ENCODE results near the gene ZNF536. TPM values are rescaled to one million over a fixed set of nuclear protein-coding genes. Genes with fewer than 3 reads are reported as not detected.

Gene ZNF536
- total RNA-seq, 2 donors from 2014 or later = 0.29 to 0.56 TPM

- no peaks in the 10 kb centered on the region for H3K4me1 Mint-ChIP-seq (ENCODE audit: low read depth)
- H3K4me3 Mint-ChIP-seq = no peak overlapping the region
- H3K27me3 Mint-ChIP-seq (ENCODE audit: low read depth) = peaks cover 26% of the 10 kb centered on the region
- no peak for DNase-seq
- no peaks in the 10 kb centered on the region for H3K36me3 Mint-ChIP-seq (ENCODE audit: insufficient read depth in 2 of 2)
- no peak overlapping the region for H3K27ac Mint-ChIP-seq
- H3K9me3 Mint-ChIP-seq = no peaks in the 10 kb centered on the region
- no peak for ATAC-seq (replicated peaks in 1 of 2)
Measured at GRCh38 chr19:30361721-30362120, 10.5 kb upstream of the ZNF536 start.

- Mint-ChIP-seq H3K4me1 (ENCODE audit: low read depth) (no peaks in the 10 kb centered on the region), H3K27ac (no peak overlapping the region), H3K4me3 (no peak overlapping the region), H3K9me3 (no peaks in the 10 kb centered on the region), H3K36me3 (ENCODE audit: insufficient read depth in 2 of 2) (no peaks in the 10 kb centered on the region), H3K27me3 (ENCODE audit: low read depth) (peaks cover 26% of the 10 kb centered on the region)
- DNase-seq = no peak
- ATAC-seq (replicated peaks in 1 of 2) = no peak
Measured at GRCh38 chr19:30362156-30362754, 9.9 kb upstream of the ZNF536 start.

GRCh38 chr19:30363073-30363472 is 9.1 kb upstream of the ZNF536 start:
- Mint-ChIP-seq H3K27me3 (ENCODE audit: low read depth) (peaks cover 26% of the 10 kb centered on the region), H3K36me3 (ENCODE audit: insufficient read depth in 2 of 2) (no peaks in the 10 kb centered on the region), H3K9me3 (no peaks in the 10 kb centered on the region), H3K4me1 (ENCODE audit: low read depth) (no peaks in the 10 kb centered on the region), H3K4me3 (no peak overlapping the region), H3K27ac (no peak overlapping the region)
- DNase-seq (no peak), ATAC-seq (replicated peaks in 1 of 2) (no peak)

- no peak for ATAC-seq (replicated peaks in 1 of 2)
- Mint-ChIP-seq H3K9me3 (no peaks in the 10 kb centered on the region), H3K27ac (no peak overlapping the region), H3K36me3 (ENCODE audit: insufficient read depth in 2 of 2) (no peaks in the 10 kb centered on the region), H3K27me3 (ENCODE audit: low read depth) (peaks cover 25% of the 10 kb centered on the region), H3K4me1 (ENCODE audit: low read depth) (no peaks in the 10 kb centered on the region), H3K4me3 (no peak overlapping the region)
- no peak for DNase-seq
Measured at GRCh38 chr19:30364866-30365800, 7.1 kb upstream of the ZNF536 start.

GRCh38 chr19:30366282-30366681 is 5.9 kb upstream of the ZNF536 start:
- Mint-ChIP-seq H3K4me1 (ENCODE audit: low read depth) (no peaks in the 10 kb centered on the region), H3K9me3 (no peaks in the 10 kb centered on the region), H3K36me3 (ENCODE audit: insufficient read depth in 2 of 2) (no peaks in the 10 kb centered on the region), H3K4me3 (no peak overlapping the region), H3K27ac (no peak overlapping the region), H3K27me3 (ENCODE audit: low read depth) (peaks cover 14% of the 10 kb centered on the region)
- no peak for ATAC-seq (replicated peaks in 1 of 2)
- DNase-seq = no peak

GRCh38 chr19:30367006-30367405 is 5.2 kb upstream of the ZNF536 start:
- H3K27me3 Mint-ChIP-seq (ENCODE audit: low read depth) = peaks cover 16% of the 10 kb centered on the region
- no peaks in the 10 kb centered on the region for H3K9me3 Mint-ChIP-seq
- H3K36me3 Mint-ChIP-seq (ENCODE audit: insufficient read depth in 2 of 2) = no peaks in the 10 kb centered on the region
- H3K27ac Mint-ChIP-seq = no peak overlapping the region
- no peak for DNase-seq
- no peak overlapping the region for H3K4me3 Mint-ChIP-seq
- ATAC-seq (replicated peaks in 1 of 2) = no peak
- no peaks in the 10 kb centered on the region for H3K4me1 Mint-ChIP-seq (ENCODE audit: low read depth)

GRCh38 chr19:30367421-30367820 is 4.8 kb upstream of the ZNF536 start:
- ATAC-seq (replicated peaks in 1 of 2) (no peak), DNase-seq (no peak)
- H3K4me3 Mint-ChIP-seq = no peak overlapping the region
- H3K27ac Mint-ChIP-seq = no peak overlapping the region
- H3K36me3 Mint-ChIP-seq (ENCODE audit: insufficient read depth in 2 of 2) = no peaks in the 10 kb centered on the region
- H3K9me3 Mint-ChIP-seq = no peaks in the 10 kb centered on the region
- H3K4me1 Mint-ChIP-seq (ENCODE audit: low read depth) = no peaks in the 10 kb centered on the region
- peaks cover 19% of the 10 kb centered on the region for H3K27me3 Mint-ChIP-seq (ENCODE audit: low read depth)

- H3K4me1 Mint-ChIP-seq (ENCODE audit: low read depth) = no peaks in the 10 kb centered on the region
- peaks cover 23% of the 10 kb centered on the region for H3K27me3 Mint-ChIP-seq (ENCODE audit: low read depth)
- no peak overlapping the region for H3K27ac Mint-ChIP-seq
- DNase-seq = no peak
- no peak for ATAC-seq (replicated peaks in 1 of 2)
- no peaks in the 10 kb centered on the region for H3K36me3 Mint-ChIP-seq (ENCODE audit: insufficient read depth in 2 of 2)
- H3K4me3 Mint-ChIP-seq = no peak overlapping the region
- no peaks in the 10 kb centered on the region for H3K9me3 Mint-ChIP-seq
Measured at GRCh38 chr19:30369833-30370232, 2.4 kb upstream of the ZNF536 start.

- no peaks in the 10 kb centered on the region for H3K36me3 Mint-ChIP-seq (ENCODE audit: insufficient read depth in 2 of 2)
- no peak for ATAC-seq (replicated peaks in 1 of 2)
- H3K4me3 Mint-ChIP-seq = no peak overlapping the region
- no peak overlapping the region for H3K27ac Mint-ChIP-seq
- peaks cover 32% of the 10 kb centered on the region for H3K27me3 Mint-ChIP-seq (ENCODE audit: low read depth)
- no peak for DNase-seq
- H3K9me3 Mint-ChIP-seq = no peaks in the 10 kb centered on the region
- H3K4me1 Mint-ChIP-seq (ENCODE audit: low read depth) = no peaks in the 10 kb centered on the region
Measured at GRCh38 chr19:30371161-30371836, 885 bp upstream of the ZNF536 start.

GRCh38 chr19:30373593-30373992 is 1.4 kb downstream of the ZNF536 start:
- ATAC-seq (replicated peaks in 1 of 2) = no peak
- H3K27me3 Mint-ChIP-seq (ENCODE audit: low read depth) = peaks cover 28% of the 10 kb centered on the region
- no peak overlapping the region for H3K27ac Mint-ChIP-seq
- H3K36me3 Mint-ChIP-seq (ENCODE audit: insufficient read depth in 2 of 2) = no peaks in the 10 kb centered on the region
- no peaks in the 10 kb centered on the region for H3K9me3 Mint-ChIP-seq
- H3K4me1 Mint-ChIP-seq (ENCODE audit: low read depth) = no peaks in the 10 kb centered on the region
- H3K4me3 Mint-ChIP-seq = no peak overlapping the region
- DNase-seq = no peak

- H3K27ac Mint-ChIP-seq = no peak overlapping the region
- DNase-seq (no peak), ATAC-seq (replicated peaks in 1 of 2) (no peak)
- H3K27me3 Mint-ChIP-seq (ENCODE audit: low read depth) = peaks cover 28% of the 10 kb centered on the region
- H3K4me3 Mint-ChIP-seq = no peak overlapping the region
- H3K9me3 Mint-ChIP-seq = no peaks in the 10 kb centered on the region
- no peaks in the 10 kb centered on the region for H3K36me3 Mint-ChIP-seq (ENCODE audit: insufficient read depth in 2 of 2)
- H3K4me1 Mint-ChIP-seq (ENCODE audit: low read depth) = no peaks in the 10 kb centered on the region
Measured at GRCh38 chr19:30374539-30374864, 2.3 kb downstream of the ZNF536 start.

GRCh38 chr19:30374865-30375552 is 2.8 kb downstream of the ZNF536 start:
- H3K4me1 Mint-ChIP-seq (ENCODE audit: low read depth) = no peaks in the 10 kb centered on the region
- DNase-seq (no peak), ATAC-seq (replicated peaks in 1 of 2) (no peak)
- no peaks in the 10 kb centered on the region for H3K36me3 Mint-ChIP-seq (ENCODE audit: insufficient read depth in 2 of 2)
- no peak overlapping the region for H3K4me3 Mint-ChIP-seq
- H3K9me3 Mint-ChIP-seq = no peaks in the 10 kb centered on the region
- H3K27me3 Mint-ChIP-seq (ENCODE audit: low read depth) = peaks cover 28% of the 10 kb centered on the region
- no peak overlapping the region for H3K27ac Mint-ChIP-seq

GRCh38 chr19:30375553-30376031 is 3.4 kb downstream of the ZNF536 start:
- peaks cover 28% of the 10 kb centered on the region for H3K27me3 Mint-ChIP-seq (ENCODE audit: low read depth)
- H3K27ac Mint-ChIP-seq = no peak overlapping the region

More at GRCh38 chr19:30375553-30376031, 3.4 kb downstream of the ZNF536 start:
- Mint-ChIP-seq H3K4me1 (ENCODE audit: low read depth) (no peaks in the 10 kb centered on the region), H3K4me3 (no peak overlapping the region), H3K36me3 (ENCODE audit: insufficient read depth in 2 of 2) (no peaks in the 10 kb centered on the region), H3K9me3 (no peaks in the 10 kb centered on the region)
- ATAC-seq (replicated peaks in 1 of 2) = no peak
- DNase-seq = no peak
